ENCODE results near the gene SSTR3. TPM values are rescaled to one million over a fixed set of nuclear protein-coding genes. Genes with fewer than 3 reads are reported as not detected.

Gene SSTR3
- total RNA-seq, 2 experiments from 2014 or later: 3.5 to 3.6 TPM

DNA sequence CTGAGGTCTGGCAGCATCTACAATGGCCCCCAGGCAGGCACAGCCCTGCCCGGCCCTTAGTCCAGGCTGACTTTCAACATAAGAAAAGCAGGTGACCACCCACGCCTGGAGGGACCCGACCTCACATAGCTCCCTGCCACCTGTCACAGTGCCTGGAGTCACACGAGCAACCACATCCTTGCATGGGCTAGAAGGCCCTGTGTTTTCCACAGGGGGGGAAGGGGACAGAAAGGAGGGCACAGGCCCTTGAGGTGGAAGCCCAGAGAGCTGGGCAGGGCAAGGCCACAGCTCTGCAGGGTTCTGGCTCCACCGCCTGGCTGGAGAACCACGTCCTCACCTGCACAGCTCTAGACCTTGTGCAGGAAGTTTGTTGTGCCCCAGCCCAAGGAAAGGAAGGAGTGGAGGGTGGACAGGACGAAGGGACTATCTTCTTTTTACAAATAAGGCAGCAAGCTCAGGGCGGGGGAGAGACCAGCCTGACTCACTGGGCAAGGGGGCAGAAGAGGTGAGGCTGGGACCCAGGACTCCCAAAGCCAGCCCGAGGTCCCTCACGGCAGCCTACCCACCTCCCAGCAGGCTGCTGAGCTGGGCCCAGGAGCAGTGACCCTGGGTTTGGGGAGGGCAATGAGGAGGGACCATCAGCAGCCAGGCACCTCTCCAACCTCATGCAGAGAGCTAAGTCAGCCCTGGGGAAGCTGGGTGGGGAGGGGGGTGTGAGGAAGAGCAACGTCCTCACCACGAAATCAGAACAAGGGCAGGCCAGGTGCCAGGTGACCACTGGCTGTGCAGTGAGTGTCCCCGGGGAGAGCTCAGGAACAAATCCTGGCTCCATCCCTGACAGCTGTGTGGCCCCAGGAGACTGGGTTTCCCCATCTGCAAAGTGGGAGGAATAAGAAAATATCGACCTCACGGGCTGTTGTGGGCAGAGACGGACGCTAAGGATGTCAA is 28.6 kb downstream of the SSTR3 start:
- DNase-seq (peak; percentile 57), ATAC-seq (peak; percentile 12)
- H3K27me3 Mint-ChIP-seq (ENCODE audit: low read depth): no peaks in the 10 kb centered on the region
- no peaks in the 10 kb centered on the region for H3K36me3 Mint-ChIP-seq (ENCODE audit: low read depth)
- peaks cover 69% of the 10 kb centered on the region for H3K4me1 Mint-ChIP-seq (ENCODE audit: low read depth)
- peak overlapping the region; percentile 82 for H3K27ac Mint-ChIP-seq
- H3K4me3 Mint-ChIP-seq: no peak overlapping the region
- no peaks in the 10 kb centered on the region for H3K9me3 Mint-ChIP-seq (ENCODE audit: insufficient read depth)
- CTCF ChIA-PET: interaction anchor here (0.6 to 1.6 kb wide), 8 partner anchors 10 to 408 kb away, joined by 3 to 10 read pairs (median 6); partner anchors contain the start of genes IFT27 and IL2RB
- POLR2A ChIA-PET: interaction anchor here (0.8 to 1.7 kb wide), 5 partner anchors 9 to 107 kb away, joined by 3 to 6 read pairs (median 4); no protein-coding TSS in a partner anchor

DNA sequence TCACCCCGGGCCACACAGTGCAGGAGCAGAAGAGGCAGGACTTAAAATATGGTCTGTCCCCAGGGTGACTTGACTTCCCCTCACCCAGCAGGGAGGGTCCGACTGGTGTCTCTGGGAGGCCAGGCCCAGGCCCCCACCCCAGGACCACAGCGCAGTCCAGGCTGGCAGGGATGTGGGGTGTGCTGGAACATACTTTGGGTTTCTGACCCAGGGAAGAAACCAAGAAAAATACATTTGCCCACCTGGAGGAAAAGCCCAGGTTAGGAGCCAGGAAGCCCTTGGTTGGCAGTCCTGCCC is 29.4 kb downstream of the SSTR3 start:
- Mint-ChIP-seq H3K4me1 (ENCODE audit: low read depth) (peaks cover 61% of the 10 kb centered on the region), H3K36me3 (ENCODE audit: low read depth) (no peaks in the 10 kb centered on the region), H3K27ac (peak overlapping the region; percentile 82), H3K4me3 (no peak overlapping the region), H3K27me3 (ENCODE audit: low read depth) (no peaks in the 10 kb centered on the region), H3K9me3 (ENCODE audit: insufficient read depth) (no peaks in the 10 kb centered on the region)
- no peak for ATAC-seq
- ChIA-PET CTCF (interaction anchor here (1.2 to 1.6 kb wide), 5 partner anchors 10 to 103 kb away, joined by 4 to 10 read pairs (median 7); partner anchors contain the start of gene IL2RB), POLR2A (interaction anchor here (1.3 to 1.7 kb wide), 2 partner anchors 20 to 103 kb away, joined by 4 to 6 read pairs; no protein-coding TSS in a partner anchor)
- DNase-seq: no peak

DNA sequence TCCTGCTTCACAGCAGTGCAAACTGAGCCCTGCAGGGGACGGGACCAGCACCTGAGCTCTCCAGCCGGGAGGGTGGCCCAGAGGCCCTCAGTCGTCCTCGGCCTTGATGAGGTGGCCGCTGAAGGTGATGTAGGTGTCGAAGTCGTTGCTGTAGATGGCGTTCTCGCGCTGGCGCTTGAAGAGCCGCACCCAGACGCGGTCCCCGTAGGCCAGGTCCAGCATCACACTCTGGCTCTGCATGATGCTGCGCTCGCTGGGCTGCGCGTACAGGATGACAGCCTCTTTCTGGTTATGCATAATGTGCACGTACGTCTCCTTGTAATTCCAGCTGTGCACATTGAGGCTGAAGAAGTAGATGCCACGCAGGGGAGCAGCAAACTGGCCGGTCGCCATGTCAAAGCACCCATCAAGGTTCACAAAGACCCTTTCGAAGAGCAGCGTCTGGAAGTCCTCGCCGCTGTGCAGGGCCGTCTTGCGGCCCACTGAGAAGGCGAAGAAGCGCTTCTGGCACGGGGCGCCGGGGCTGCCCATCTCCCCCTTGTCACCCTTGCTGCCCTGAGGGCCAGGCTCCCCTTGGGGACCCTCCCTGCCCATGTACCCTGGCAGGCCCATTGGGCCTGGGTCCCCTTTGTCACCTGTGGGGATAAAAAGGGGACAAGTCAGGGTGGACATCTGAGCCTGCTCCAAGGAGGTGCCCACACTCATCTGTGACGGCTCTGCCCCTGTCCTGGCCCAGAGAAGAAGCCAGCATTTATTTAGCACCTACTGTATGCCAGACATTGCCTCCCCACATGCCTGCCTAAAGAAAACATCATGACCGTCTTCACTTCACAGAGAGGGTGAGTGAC is 30.0 kb downstream of the SSTR3 start:
- ATAC-seq (no peak), DNase-seq (no peak)
- Mint-ChIP-seq H3K4me3 (no peak overlapping the region), H3K9me3 (ENCODE audit: insufficient read depth) (no peaks in the 10 kb centered on the region), H3K27me3 (ENCODE audit: low read depth) (peaks cover 4% of the 10 kb centered on the region), H3K4me1 (ENCODE audit: low read depth) (peaks cover 59% of the 10 kb centered on the region), H3K36me3 (ENCODE audit: low read depth) (no peaks in the 10 kb centered on the region), H3K27ac (peak overlapping the region; percentile 50)
- ChIA-PET POLR2A (no interaction called here), CTCF (no interaction called here)

DNA sequence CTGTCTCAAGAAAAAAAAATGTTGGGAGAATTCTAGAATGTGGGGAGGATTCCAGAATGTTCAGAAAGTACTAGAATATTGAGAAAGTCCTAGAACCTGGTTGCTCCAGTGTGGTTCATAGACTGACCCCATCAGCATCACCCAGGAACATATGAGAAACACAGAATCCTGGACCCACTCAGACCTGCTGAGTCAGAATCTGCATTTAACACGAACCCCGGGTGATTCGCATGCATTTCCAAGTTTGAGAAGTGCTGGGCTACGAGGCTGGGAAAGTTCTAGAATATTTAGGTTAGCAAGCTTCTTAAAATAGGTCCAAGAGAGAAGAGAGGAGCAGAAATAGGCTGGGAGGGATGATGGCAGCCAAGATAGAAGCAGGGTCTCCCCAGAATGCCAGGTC is 30.6 kb downstream of the SSTR3 start:
- Mint-ChIP-seq H3K4me3 (no peak overlapping the region), H3K27me3 (ENCODE audit: low read depth) (peaks cover 4% of the 10 kb centered on the region), H3K36me3 (ENCODE audit: low read depth) (no peaks in the 10 kb centered on the region), H3K27ac (no peak overlapping the region), H3K4me1 (ENCODE audit: low read depth) (peaks cover 60% of the 10 kb centered on the region), H3K9me3 (ENCODE audit: insufficient read depth) (no peaks in the 10 kb centered on the region)
- ChIA-PET POLR2A (no interaction called here), CTCF (no interaction called here)
- no peak for ATAC-seq
- no peak for DNase-seq

DNA sequence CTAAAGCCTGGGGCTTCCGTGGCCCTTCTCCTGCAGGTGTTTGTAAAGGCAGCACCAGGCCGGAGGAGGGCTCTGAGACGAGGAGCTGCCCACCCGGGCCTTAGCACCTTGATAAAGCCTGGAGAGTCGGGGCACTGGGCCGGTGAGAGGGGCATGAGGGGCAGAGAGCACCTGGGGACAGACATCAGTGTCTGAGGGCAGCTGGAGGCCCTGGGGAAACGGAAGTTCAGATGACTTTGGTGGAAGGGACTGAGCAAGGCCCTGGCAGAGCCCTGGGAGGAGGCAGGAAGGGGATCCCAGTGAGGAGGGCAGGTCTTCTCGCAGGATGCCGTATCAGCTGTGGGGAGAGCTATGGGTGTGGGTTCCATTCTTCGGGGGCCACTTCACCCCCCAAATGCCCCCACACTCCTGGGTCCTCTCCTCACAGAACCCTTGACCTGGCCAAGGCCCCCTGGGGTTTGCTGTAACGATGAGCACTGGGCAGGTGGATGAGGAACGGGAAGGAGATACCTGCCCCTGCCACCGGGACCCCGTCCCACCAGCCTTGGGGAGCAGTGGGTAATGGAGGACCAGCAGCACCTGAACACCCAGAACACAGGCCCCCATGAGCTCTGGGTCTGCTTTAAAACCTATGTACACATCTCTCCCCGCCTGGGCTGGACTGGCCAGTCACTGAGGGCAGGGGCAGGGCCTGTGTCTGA is 31.6 kb downstream of the SSTR3 start:
- ChIA-PET POLR2A (interaction anchor here (1.2 kb wide), 1 partner anchor 12 kb away, joined by 3 read pairs; no protein-coding TSS in a partner anchor), CTCF (interaction anchor here (0.6 to 2.5 kb wide), 4 partner anchors 9 to 134 kb away, joined by 3 to 11 read pairs (median 4); no protein-coding TSS in a partner anchor)
- Mint-ChIP-seq H3K27me3 (ENCODE audit: low read depth) (peaks cover 6% of the 10 kb centered on the region), H3K36me3 (ENCODE audit: low read depth) (no peaks in the 10 kb centered on the region), H3K9me3 (ENCODE audit: insufficient read depth) (no peaks in the 10 kb centered on the region), H3K27ac (no peak overlapping the region), H3K4me1 (ENCODE audit: low read depth) (peaks cover 60% of the 10 kb centered on the region), H3K4me3 (no peak overlapping the region)
- ATAC-seq (no peak), DNase-seq (no peak)

DNA sequence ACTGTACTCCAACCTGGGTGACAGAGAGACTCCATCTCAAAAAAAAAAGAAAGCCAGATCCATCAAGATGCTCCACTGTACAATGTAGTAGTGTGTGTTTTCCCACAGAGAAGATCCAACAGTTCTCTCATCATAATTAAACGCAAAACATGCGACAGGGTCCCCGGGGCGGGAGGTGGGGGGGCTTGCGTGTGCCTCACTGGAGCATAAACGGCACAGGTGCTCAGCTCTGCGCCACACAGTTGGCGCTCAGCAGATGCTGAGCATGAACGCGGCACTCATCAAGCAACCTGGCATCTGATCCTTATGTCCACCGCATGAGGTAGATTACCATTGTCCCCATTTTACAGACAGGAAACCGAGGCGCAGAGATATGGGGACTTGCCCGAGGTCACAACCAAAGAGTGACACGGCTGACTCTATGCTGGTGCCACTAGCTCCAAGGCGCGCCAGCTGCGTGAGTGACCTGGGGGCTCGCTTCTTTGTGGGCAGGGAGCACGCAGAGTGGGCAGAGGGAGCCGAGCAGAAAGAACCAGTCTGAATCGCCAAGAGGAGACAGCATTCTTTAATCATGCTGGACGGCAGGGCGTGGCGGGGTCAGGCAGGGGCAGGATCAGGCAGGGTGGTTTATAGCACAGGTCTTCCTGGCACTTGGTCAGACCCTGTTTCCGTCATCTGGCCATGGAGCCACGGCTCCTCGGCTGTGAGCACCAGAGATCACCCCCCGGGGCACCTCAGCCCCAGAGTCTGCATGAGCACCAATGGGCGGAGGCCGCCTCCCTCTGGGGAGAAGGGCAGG is 32.5 kb downstream of the SSTR3 start:
- DNase-seq: no peak
- no peak for ATAC-seq
- Mint-ChIP-seq H3K4me3 (no peak overlapping the region), H3K27ac (no peak overlapping the region), H3K4me1 (ENCODE audit: low read depth) (peaks cover 52% of the 10 kb centered on the region), H3K9me3 (ENCODE audit: insufficient read depth) (no peaks in the 10 kb centered on the region), H3K36me3 (ENCODE audit: low read depth) (peaks cover under 1% of the 10 kb centered on the region), H3K27me3 (ENCODE audit: low read depth) (peaks cover 6% of the 10 kb centered on the region)
- CTCF ChIA-PET: interaction anchor here (1.1 to 2.5 kb wide), 3 partner anchors 8 to 14 kb away, joined by 3 to 11 read pairs (median 4); no protein-coding TSS in a partner anchor
- POLR2A ChIA-PET: no interaction called here

DNA sequence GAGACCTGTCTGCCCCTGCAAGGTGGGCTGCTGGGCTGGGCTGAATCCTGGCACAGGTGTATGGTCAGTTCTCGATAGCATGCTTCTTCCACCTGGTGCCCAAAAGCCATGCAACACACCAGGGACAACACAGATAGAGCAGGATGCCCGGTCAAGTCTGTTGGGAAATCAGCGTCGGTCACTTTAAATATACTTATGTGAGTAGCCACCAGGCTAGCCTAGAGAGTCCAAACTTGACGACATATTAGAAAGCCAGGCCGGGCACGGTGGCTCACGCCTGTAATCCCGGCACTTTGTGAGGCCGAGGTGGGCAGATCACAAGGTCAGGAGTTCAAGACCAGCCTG is 33.2 kb downstream of the SSTR3 start:
- ChIA-PET POLR2A (interaction anchor here (0.6 kb wide), 1 partner anchor 30 kb away, joined by 3 read pairs; the partner anchor contains the start of gene IL2RB), CTCF (interaction anchor here (2.5 kb wide), 1 partner anchor 13 kb away, joined by 11 read pairs; no protein-coding TSS in a partner anchor)
- Mint-ChIP-seq H3K27ac (no peak overlapping the region), H3K36me3 (ENCODE audit: low read depth) (peaks cover 7% of the 10 kb centered on the region), H3K4me3 (no peak overlapping the region), H3K9me3 (ENCODE audit: insufficient read depth) (no peaks in the 10 kb centered on the region), H3K4me1 (ENCODE audit: low read depth) (peaks cover 45% of the 10 kb centered on the region), H3K27me3 (ENCODE audit: low read depth) (peaks cover 6% of the 10 kb centered on the region)
- ATAC-seq (no peak), DNase-seq (no peak)

DNA sequence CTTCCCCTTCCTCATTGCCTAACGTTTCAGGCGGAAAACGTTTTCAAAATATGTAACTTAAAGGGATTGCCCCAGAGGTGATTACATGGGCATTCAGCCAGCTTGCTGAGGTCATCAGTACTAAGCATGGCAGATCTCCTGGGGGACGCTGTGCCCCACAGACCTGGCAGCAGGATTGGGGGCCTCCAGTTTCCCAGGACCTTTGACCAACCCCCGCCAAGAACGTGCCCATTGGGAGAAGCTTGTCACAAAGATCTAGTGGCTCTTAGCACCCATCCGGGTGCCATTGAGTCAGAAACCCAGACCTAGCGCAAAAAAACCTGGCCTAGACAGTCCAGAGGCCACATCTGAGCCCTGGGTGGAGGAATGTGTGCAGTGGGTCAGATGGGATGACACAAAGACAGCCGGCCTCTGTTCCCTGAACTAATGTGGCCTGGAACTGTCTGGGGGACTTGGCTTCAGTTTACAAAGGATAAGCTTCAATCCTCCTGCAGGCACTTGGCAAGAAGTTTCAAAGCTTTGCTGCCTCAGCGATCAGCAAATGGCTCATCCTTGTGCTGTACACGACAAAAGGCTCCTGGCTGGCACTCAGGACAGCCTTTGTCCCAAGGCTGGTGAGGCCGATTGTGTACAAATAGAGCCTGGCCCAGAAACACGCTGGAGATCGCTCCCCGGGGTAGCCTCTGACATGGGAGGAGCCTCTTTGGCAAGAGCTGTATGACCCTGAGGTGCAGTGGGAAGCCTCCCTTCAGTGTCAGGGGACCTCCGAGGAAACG is 33.7 kb downstream of the SSTR3 start:
- ATAC-seq: no peak
- POLR2A ChIA-PET: interaction anchor here (0.6 kb wide), 1 partner anchor 29 kb away, joined by 3 read pairs; the partner anchor contains the start of gene IL2RB

DNA sequence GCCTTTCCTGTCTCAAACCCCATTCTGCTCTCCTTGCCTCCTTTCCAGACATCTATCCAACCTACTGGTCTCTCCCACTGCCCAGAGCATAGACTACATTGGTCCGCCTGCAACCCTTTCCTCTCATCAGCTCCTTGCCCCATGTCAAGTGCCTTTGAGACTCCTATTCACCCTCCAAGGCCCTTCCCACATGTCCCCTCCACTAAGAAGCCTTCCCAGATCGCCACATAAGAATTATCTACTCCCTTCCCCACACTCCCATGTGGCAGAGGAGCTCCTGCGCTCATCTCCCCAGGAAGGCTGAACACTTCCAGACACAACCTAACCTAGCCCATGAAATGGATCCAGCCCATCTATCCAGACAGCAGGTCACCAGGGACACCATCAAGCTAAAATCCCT is 34.5 kb downstream of the SSTR3 start:
- Mint-ChIP-seq H3K27ac (no peak overlapping the region), H3K4me1 (ENCODE audit: low read depth) (peaks cover 34% of the 10 kb centered on the region), H3K36me3 (ENCODE audit: low read depth) (peaks cover 12% of the 10 kb centered on the region), H3K9me3 (ENCODE audit: insufficient read depth) (no peaks in the 10 kb centered on the region), H3K4me3 (no peak overlapping the region), H3K27me3 (ENCODE audit: low read depth) (peaks cover 6% of the 10 kb centered on the region)
- ChIA-PET POLR2A (interaction anchor here (1.2 kb wide), 1 partner anchor 9 kb away, joined by 5 read pairs; no protein-coding TSS in a partner anchor), CTCF (interaction anchor here (1.2 to 2.5 kb wide), 5 partner anchors 11 to 22 kb away, joined by 3 to 9 read pairs (median 6); no protein-coding TSS in a partner anchor)
- ATAC-seq (no peak), DNase-seq (no peak)

More for the DNA sequence above, 33.7 kb downstream of the SSTR3 start:
- Mint-ChIP-seq H3K27me3 (ENCODE audit: low read depth) (peaks cover 6% of the 10 kb centered on the region), H3K4me3 (no peak overlapping the region), H3K4me1 (ENCODE audit: low read depth) (peaks cover 39% of the 10 kb centered on the region), H3K9me3 (ENCODE audit: insufficient read depth) (no peaks in the 10 kb centered on the region), H3K36me3 (ENCODE audit: low read depth) (peaks cover 7% of the 10 kb centered on the region), H3K27ac (no peak overlapping the region)
- CTCF ChIA-PET: interaction anchor here (1.7 to 2.5 kb wide), 4 partner anchors 13 to 21 kb away, joined by 6 to 11 read pairs (median 8); no protein-coding TSS in a partner anchor
- no peak for DNase-seq

DNA sequence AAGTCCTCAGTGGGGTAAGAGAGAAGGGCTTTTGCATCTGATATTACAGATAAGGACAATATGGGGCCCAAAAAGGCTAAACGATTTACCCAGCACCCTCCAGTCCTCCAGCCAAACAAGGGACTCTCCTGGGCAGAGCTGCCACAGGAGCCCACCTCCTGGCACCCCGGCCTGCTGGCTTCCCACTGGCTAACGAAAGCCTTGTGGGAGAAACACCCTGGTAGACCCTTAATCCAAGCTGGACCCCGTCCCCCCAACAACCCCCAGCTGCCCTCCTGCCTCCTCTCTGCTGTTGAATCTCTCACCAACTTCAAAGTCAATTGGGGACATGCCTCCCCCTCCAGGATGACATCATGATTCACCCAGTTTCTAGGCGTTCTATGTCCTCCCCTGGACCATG is 35.1 kb downstream of the SSTR3 start:
- DNase-seq (no peak), ATAC-seq (no peak)
- Mint-ChIP-seq H3K4me3 (no peak overlapping the region), H3K27ac (no peak overlapping the region), H3K27me3 (ENCODE audit: low read depth) (peaks cover 6% of the 10 kb centered on the region), H3K9me3 (ENCODE audit: insufficient read depth) (no peaks in the 10 kb centered on the region), H3K36me3 (ENCODE audit: low read depth) (peaks cover 14% of the 10 kb centered on the region), H3K4me1 (ENCODE audit: low read depth) (peaks cover 33% of the 10 kb centered on the region)
- ChIA-PET POLR2A (interaction anchor here (1.2 kb wide), 1 partner anchor 10 kb away, joined by 5 read pairs; no protein-coding TSS in a partner anchor), CTCF (interaction anchor here (1.2 to 2.5 kb wide), 5 partner anchors 10 to 22 kb away, joined by 3 to 9 read pairs (median 6); no protein-coding TSS in a partner anchor)
